ENCODE data around the gene OARD1.
A peak's percentile ranks its signal among the peaks of the same experiment; 100 is the strongest.

OARD1 gene

DNA sequence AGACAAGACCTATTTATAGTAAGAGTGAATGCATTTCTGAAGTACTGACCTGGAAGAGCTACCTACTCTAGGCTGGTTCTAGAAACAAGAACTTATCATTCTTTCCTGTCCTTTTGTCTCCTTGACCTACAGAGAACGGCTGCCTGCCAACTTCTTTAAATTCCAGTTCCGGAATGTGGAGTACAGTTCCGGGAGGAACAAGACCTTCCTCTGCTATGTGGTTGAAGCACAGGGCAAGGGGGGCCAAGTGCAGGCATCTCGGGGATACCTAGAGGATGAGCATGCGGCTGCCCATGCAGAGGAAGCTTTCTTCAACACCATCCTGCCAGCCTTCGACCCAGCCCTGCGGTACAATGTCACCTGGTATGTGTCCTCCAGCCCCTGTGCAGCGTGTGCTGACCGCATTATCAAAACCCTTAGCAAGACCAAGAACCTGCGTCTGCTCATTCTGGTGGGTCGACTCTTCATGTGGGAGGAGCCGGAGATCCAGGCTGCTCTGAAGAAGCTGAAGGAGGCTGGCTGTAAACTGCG lies 10.9 kb downstream of the OARD1 start:
- in situ Hi-C loops (cut with HindIII; ENCODE audit: low sequenced_read_pairs) = no loop called here
- H3K4me3 ChIP-seq (ENCODE audit: low read depth, low read length) = no peak overlapping the region
- no peak for DNase-seq (ENCODE audit: low read depth, low spot score)

DNA sequence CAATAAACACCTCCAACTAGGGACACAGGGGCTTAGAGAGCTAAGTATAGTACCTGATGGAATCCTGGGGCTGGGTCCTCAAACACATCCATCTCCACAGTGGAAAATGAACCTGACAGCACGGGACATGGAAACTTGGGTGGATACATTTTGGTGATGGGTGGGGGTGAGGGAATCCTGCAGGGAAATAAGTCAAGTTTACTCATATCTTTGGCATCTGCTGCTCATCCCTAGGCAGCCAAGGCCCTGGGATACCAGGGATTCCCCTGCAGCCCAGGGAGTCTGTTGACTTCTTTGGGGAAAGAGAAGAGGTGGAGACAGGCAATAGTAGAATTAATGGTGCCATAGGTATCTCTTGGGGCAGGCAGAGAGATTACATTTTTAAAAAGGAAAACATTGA lies 12.6 kb downstream of the OARD1 start:
- DNase-seq (ENCODE audit: low read depth, low spot score) = peak; percentile 12
- TF ChIP-seq, protein P1, sequence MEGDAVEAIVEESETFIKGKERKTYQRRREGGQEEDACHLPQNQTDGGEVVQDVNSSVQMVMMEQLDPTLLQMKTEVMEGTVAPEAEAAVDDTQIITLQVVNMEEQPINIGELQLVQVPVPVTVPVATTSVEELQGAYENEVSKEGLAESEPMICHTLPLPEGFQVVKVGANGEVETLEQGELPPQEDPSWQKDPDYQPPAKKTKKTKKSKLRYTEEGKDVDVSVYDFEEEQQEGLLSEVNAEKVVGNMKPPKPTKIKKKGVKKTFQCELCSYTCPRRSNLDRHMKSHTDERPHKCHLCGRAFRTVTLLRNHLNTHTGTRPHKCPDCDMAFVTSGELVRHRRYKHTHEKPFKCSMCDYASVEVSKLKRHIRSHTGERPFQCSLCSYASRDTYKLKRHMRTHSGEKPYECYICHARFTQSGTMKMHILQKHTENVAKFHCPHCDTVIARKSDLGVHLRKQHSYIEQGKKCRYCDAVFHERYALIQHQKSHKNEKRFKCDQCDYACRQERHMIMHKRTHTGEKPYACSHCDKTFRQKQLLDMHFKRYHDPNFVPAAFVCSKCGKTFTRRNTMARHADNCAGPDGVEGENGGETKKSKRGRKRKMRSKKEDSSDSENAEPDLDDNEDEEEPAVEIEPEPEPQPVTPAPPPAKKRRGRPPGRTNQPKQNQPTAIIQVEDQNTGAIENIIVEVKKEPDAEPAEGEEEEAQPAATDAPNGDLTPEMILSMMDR (IDR thresholded peaks at IDR 0.05; ENCODE audit: low read depth, low read length) = no peak
- no peak overlapping the region for H3K4me3 ChIP-seq (ENCODE audit: low read depth, low read length)
- in situ Hi-C loops (cut with HindIII; ENCODE audit: low sequenced_read_pairs) = no loop called here

More for the DNA sequence above, 10.9 kb downstream of the OARD1 start:
- TF ChIP-seq, protein P1 (IDR thresholded peaks at IDR 0.05; ENCODE audit: low read depth, low read length) = no peak

DNA sequence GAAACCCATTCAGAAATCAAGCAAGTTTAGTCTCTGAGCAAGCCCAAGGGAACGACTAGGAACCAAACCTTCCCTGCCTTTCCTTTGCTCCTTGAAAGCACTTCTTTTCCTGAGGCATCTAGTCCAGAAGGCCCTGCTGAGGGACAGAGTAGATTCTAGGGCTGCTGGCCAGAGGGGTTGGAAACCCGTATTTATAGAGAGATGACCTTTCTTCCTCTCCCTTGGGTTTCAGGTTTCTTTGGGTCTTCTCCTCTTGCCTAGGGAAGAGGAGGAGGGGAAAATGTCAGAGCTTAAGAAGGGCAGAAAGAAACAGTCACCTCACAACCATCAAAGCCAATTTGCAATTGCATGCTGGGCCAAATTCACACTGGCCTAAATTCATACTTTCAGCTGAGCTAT lies 13.4 kb downstream of the OARD1 start:
- TF ChIP-seq, protein P1 (IDR thresholded peaks at IDR 0.05; ENCODE audit: low read depth, low read length) = no peak
- no peak for DNase-seq (ENCODE audit: low read depth, low spot score)
- in situ Hi-C loops (cut with HindIII; ENCODE audit: low sequenced_read_pairs) = no loop called here
- no peak overlapping the region for H3K4me3 ChIP-seq (ENCODE audit: low read depth, low read length)

DNA sequence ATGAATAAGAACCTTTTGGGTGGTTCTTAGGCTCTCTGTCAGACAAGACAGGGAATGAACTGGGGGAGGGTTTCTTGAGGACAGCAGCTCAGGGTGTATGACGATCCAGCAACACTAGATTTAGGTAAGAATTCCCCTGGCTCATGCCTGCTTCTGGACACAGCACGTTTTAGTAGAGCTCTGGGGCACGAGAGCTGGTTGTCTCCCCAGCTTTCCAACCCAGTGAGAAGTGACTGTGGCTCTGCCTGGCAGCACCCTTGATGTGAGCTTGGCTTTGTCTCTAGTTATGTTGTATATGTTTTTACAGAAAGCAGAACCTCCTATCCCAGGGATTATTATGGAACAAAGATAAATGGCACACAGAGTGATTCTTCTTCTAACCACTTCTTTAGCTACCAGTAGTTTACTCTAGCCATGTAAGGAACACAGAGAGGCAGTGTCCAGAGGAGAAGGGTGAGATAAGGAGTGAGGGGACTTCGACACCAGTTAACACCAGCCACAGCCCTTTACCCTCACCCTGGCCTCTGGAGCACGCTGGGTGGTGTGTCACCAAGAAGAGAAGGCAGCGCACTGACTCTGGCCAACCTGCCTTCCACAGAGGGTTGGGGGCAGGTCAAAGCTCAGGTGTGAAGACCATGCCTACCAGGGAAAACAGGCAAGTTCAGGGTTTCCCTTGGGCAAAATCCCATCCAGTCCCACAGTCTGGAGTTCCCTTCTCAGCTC lies 15.2 kb downstream of the OARD1 start:
- no peak for DNase-seq (ENCODE audit: low read depth, low spot score)
- no peak overlapping the region for H3K4me3 ChIP-seq (ENCODE audit: low read depth, low read length)
- TF ChIP-seq, protein P1 (IDR thresholded peaks at IDR 0.05; ENCODE audit: low read depth, low read length) = no peak
- in situ Hi-C loops (cut with HindIII; ENCODE audit: low sequenced_read_pairs) = no loop called here

DNA sequence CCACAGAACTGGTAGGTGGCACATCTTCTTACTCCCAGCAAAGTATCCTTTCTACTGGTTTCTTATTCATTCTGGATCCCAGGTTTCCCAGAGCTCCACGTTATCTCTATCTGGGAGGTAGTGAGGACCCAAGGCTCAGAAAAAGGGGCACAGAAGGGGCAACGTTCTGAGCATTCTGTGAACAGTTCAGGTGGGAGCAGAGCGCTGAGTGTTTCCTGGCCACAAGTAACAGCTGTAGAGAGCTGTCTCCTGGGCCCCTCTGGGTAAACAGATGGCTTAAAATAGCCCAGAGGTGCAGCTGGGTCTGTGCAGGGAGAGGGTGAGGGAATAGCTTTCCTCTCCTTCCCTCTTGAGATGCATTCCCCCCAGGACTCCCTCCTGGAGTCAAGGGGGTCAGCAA lies 17.0 kb downstream of the OARD1 start:
- H3K4me3 ChIP-seq (ENCODE audit: low read depth, low read length) = no peak overlapping the region
- TF ChIP-seq, protein P1 (IDR thresholded peaks at IDR 0.05; ENCODE audit: low read depth, low read length) = no peak
- in situ Hi-C loops (cut with HindIII; ENCODE audit: low sequenced_read_pairs) = no loop called here
- no peak for DNase-seq (ENCODE audit: low read depth, low spot score)

DNA sequence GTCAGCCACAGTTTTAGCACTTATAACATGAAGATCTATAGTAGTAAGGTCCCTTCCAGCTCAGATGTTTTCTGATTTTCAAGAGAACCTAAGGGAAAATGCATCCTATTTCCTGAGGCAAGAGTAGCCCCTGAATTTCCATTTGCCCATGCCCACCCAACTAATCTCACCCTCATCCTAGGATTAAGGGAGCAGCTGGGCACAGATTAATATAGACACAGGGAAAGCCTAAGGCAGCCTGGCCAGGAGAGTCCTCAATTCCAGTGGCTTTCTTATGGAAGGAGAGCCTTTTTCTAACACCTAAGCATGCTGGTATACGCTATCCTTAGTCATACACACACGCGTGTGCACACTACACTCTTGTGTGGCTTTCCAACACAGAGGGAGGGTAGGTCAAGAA lies 17.6 kb downstream of the OARD1 start:
- no peak overlapping the region for H3K4me3 ChIP-seq (ENCODE audit: low read depth, low read length)
- DNase-seq (ENCODE audit: low read depth, low spot score) = no peak
- in situ Hi-C loops (cut with HindIII; ENCODE audit: low sequenced_read_pairs) = no loop called here
- TF ChIP-seq, protein P1 (IDR thresholded peaks at IDR 0.05; ENCODE audit: low read depth, low read length) = no peak

Measured in astrocyte of the spinal cord (primary cell).